Epidermal melanocyte (primary cell): ENCODE data around the gene ZSCAN16.
A peak's percentile ranks its signal among the peaks of the same experiment; 100 is the strongest.
"Not testable (repeated sequence)": the region's sequence is repeated elsewhere in the genome, so short reads cannot be mapped to it uniquely, and the experiment has no call there.

Source experiments
- DNase-seq: peaks from one replicate; pipeline ENCODE4 v3.0.0; 2011; ENCODE audit warnings: low spot score; ENCODE audit not compliant: insufficient read length

ZSCAN16 gene

DNA sequence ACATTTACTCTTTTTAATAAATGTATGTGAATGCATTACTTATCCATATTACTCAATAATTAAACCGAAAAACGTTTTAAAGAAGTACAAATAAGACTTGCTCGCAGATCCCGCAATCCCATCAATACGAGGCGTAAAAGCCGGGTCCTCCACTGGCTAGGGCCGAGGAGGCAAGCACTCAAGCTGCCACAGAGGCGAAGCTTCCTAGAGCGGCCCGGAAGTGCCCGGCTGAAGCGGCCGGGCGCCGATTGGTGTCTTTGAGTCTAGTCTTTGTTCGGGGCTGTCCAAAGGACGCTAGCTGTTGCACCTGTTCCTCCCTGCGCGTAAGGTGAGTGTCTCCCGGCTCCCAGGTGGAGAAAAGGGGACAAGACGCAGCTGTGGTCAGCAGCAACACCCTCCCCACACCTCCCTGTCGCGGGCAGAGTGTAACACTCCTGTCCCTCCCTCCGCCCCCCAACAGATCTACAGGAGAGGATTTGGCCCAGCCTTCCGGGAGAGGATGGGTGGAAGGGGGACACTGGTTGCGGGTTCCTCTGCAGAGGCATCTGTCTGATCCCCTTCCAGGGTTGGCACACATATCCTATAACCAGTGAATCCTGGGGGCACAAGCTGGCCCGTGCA, at the start of gene ZSCAN16:
ZSCAN16 (plus strand) TSS at position 260 of the 621 bp plus-strand sequence. CDS start 835 bp downstream, outside the sequence.
- DNase-seq, result peak; percentile 83

DNA sequence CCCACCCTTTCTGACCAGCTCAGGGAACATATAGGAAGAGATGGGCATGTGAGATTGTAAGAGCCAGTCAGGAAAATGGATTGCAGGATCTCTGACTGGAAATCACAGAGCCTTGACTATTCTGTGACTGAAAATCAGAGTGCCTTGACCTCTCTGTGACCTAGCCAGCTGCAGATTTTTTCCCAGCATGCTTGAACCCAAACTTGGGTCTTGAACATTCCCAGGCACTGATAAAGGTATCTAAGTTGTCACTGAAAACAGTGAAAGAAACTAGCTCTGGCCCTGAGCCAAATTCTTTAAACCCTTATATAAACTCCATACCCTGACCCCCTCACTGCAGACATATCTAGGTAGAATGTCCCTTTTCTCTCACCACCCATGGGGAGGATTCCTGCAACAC, 46.4 kb upstream of the ZSCAN16 start:
- no peak for DNase-seq

DNA sequence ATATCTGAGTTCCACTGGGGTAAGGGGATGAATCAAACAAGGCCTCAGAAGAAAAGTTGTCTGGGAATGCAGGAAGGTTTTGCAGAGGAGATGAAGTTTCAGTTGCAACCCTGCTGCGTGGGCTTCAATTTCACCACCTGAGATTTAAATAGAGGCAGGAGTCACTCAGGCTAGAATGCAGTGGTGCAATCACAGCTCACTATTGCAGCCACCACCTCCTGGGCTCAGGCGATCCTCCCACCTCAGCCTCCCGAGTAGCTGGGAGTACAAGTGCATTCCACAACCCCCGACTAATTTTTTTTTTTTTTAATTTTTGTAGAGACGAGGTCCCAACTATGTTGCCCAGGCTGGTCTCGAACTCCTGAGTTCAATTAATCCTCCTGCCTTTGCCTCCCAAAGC, 45.6 kb upstream of the ZSCAN16 start:
- DNase-seq, result no peak

DNA sequence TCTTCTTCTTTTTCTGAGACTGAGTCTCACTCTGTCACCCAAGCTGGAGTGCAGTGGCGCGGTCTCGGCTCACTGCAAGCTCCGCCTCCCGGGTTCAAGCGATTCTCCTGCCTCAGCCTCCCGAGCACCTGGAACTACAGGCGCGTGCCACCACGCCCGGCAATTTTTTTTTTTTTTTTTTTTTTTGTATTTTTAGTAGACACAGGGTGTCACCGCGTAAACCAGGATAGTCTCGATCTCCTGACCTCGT, 44.1 kb upstream of the ZSCAN16 start, which contains the start of gene ZNF165:
ZNF165 (plus strand) TSS at position 188 of the 250 bp plus-strand sequence. CDS start 4,913 bp downstream, outside the sequence.
- DNase-seq, result not testable (repeated sequence)

DNA sequence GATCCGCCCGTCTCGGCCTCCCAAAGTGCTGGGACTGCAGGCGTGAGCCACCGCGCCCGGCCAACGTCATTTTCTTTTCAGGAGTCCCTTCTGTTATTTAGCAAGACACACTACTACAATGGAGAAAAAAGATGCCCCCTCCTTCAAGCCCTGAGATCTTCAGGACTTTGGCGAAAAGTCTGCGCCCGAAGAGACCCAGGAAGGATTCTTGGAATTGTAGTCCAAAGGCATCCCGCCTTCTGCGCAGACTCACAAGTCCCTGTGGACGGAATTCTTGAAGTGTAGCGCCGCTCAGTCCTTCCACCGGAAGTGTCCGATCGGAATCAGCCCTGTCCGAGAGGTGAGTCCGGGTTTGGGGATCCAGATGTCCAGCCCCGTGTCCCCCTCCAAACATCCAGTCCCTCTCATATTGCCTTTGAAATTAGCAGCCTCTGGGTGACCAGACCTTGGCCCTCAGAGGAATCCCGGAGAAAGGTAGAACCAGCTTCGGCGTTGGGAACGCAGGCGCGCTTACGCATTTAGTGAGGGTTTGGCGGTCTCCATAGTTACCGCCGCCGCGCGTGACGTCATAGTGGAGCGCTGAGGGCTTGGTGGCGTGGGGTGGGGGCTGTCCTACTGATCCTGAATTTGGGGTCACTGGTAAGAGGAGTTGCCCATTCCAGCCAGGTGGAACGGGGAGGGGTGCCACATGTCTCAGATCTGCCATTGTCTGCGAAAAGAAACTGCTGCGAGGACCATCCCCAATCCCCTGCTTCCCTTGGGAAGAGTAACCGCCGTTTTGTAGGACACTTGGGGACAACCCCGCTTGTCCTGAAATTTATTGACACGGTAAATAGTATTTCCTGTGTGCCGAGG, 43.6 kb upstream of the ZSCAN16 start:
- peak; percentile 94 for DNase-seq

DNA sequence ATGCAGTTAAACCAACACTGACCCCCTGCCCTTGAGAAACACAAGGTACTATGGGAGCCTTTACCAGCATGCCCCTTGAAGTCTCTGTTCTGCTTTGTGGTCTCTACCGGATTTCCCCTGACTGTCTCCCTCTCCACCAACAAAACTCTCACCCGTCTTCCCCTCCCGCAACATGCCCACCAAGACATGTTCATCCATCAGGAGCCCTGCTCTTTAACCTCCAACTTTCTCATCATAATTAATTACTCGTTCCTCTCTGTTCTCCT, 43.0 kb upstream of the ZSCAN16 start:
- no peak for DNase-seq

DNA sequence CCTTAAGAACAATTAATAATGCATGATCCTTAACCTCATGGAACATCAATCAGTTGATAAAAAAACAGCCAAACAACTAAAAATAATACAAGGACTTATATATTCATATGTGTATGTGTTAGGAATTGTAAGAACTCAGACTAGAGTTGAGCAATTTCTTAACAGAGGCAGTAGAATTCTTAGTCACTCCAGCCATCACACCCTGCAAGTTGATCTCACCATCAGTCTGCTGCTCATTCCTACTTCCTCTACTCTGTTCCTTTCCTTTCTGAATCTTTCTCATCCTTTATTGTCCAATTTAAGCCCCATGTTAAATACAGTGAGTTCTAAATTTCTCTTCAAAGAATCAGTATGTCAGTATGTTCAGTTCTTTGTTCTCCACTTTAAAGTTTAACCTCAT, 41.5 kb upstream of the ZSCAN16 start:
- no peak for DNase-seq

DNA sequence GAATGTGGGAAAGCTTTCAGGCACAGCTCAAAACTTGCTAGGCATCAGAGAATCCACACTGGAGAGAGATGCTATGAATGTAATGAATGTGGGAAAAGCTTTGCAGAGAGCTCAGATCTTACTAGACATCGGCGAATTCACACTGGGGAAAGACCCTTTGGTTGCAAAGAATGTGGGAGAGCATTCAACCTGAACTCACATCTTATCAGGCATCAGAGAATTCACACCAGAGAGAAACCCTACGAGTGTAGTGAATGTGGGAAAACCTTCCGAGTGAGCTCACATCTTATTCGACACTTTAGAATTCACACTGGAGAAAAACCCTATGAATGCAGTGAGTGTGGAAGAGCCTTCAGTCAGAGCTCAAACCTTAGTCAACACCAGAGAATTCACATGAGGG, 35.4 kb upstream of the ZSCAN16 start:
- no peak for DNase-seq

DNA sequence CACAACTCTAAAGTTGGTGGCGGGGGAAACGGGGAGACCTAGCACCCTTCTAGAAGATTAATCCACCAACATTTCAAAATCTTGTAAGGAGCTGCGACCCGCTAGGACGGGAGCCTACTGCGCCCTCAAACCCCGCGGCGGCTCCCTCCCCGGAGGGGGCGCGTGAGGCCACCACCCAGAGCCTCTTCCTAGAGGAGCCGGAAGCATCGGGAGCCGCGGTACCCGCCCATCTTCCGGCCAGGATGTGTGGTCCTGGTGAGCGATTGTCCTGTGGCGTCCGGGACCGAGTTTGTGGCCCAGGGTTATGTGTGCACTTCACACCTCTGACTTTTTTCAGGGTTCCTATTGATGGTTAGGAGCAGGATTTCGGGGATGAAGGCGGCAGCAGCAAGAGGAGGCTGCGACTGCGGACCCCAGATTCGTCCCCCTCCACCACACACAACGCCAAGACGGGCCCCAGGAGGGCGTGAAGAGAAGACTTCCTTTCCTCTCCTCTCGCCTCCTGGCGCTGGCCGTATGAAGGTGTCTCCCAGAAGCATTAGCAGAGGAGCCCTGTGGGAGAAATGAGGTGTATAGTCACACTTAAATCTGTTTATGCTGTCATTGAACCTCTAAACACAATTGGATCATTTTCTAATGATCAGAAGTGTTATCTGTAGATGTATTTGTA, 33.4 kb upstream of the ZSCAN16 start:
- DNase-seq, result no peak

DNA sequence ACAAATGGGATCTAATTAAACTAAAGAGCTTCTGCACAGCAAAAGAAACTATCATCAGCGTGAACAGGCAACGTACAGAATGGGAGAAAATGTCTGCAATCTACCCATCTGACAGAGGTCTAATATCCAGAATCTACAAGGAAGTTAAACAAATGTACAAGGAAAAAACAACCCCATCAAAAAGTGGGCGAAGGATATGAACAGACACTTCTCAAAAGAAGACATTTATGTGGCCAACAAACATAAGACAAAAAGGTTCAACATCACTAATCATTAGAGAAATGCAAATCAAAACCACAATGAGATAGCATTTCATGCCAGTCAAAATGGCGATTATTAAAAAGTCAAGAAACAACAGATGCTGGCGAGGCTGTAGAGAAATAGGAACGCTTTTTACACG, 22.2 kb upstream of the ZSCAN16 start:
- DNase-seq, result not testable (repeated sequence)

DNA sequence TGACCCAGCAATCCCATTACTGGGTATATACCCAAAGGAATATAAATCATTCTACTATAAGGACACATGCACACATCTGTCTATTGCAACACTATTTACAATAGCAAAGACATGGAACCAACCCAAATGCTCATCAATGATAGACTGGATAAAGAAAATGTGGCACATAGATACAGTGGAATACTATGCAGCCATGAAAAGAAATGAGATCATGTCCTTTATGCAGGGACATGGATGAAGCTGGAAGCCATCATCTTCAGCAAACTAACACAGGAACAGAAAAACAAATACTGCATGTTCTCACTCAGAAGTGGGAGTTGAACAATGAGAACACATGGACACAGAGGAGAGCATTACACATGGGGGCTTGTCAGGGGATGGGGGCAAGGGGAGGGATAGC, 21.7 kb upstream of the ZSCAN16 start:
- DNase-seq, result not testable (repeated sequence)

DNA sequence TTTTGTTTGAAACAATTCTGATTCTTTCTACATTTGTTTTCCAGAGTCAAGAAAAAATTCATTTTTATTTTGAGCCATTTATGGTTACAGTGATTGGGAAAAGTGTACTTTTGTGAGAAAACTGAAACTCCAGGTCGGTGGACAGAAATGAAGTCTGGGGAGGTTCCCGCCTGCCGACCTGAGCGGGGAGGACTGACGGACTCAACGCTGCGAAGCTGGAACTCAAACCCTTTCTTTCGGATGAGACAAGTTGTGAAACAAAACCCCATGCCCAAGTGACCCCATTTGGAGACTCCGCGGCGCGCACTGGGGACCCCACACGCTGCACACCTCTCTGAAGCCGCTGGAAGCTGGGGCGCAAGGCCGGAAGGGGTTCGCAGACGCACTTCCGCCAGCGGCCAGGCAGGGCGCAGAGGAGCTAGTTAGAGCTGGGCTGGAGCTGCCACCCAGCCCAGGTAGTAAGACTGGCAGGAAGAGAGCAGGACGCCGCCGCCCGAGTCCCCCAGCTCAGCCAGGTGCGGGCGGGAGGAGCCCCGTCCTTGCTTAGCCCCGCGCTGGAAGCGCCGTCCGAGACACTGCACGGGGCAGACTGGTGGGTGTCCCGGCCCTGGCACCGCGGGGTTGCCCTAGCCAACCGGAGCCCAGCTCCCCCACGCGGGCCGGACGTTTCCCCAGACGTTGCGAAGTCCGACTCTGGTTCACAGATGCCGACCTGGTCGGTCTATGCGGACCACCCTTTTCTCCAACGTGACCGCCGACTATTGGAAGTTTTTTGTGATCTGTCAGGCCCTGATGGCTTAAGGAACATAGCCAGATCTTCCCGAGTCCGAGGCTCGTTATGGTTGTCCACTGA, 19.8 kb upstream of the ZSCAN16 start:
- DNase-seq, result peak; percentile 75

DNA sequence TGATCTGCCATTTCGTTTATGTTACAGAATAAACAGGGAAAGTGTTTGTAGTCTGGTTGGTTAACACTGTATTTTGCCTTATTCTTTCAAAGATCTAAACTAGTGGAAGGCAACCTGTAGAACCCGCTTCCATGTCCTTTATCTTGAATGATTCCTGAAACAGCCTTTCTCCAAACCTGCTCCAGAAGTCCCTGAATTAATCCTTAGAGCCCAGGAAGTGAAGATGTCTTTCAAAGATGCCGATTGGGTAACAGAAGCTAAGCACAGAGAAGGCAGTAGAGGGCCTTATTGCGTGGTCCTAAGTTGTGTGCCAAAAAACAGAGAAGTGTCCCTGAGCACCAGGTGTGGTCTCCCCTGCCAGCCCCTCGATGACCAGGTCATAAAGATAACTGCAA, 19.2 kb upstream of the ZSCAN16 start:
- DNase-seq, result no peak

DNA sequence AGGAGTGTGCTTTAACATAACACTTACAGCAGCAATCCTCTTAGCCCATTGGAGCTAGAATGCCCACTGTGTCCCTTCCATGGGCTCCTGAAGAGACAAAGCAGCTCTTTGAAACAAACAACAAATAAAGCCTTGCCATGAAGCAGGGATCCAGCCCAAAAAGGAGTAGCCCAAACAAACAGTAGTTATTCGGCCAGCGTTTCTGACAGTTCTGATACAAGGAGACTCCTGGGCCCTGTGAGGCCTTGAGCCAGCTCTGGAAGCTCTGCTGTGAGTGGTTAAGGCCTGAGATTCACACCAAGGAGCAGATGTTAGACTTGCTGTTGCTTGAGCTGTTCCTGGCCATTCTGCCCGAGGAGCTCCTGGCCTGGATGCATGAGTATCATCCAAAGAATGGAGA, 16.9 kb upstream of the ZSCAN16 start:
- no peak for DNase-seq

DNA sequence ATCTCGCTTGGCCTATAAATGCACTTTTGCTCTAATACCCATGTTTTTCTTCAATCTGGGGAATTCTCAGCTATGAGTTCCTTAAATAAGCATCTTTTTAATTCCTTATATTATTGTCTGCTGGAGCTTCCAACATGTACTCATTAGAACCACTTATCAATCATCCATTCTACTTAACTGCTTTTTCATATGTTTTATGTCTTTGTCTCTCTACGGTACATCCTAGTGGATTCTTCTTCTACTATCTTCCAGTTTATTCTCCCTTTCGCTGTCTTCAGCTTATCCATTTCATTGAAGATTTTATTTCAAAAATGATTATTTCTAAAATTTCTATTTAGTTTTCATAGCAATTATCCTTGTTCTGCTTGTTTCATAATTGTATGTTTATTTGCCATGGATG, 12.4 kb upstream of the ZSCAN16 start:
- no peak for DNase-seq

DNA sequence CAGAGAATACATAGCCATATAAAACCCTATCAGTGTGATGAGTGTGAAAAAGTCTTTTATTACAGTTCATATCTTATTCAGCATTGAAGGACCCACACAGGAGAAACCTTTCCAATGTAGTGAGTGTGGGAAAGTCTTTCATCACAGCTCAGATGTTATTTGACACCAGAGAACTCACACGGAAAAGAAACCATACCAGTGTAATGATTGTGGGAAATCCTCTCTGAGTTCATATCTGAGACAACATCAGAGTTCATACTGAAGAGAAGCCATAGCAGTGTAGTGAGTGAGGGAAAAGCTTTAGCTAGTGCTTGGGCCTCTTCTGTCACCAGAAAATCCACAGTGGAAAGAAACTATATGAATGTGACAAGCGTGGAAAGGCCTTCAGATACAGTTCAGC, 8.6 kb upstream of the ZSCAN16 start:
- DNase-seq, result no peak

DNA sequence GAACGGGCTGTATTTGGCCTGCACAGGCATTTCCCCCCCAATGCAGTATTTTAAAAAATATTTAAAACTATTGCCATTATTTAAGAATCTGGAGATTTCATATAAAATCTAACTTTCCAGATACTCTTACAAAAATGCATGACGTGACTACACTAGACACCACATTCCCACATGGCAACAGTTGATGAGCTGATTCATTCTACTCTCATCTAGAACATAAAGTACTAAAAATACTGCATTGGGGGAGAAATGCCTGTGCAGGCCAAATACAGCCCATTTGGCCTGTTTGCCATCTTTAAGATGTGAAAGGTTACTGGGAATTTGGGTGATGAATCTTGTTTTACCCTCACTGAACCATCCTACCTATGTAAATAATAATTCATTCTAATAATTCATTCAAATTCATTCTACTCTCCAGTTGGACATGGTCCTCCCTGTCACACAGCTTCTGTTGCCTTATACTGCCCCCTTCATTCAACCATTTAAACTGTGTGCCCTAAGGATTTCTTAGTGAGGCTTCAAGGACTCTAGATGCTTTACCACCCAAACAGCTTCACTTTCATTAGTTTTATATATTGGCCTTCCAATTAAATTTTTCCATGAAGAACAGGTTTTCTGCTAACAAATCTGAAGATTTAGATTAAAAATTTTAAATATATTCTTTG, 6.9 kb upstream of the ZSCAN16 start:
- no peak for DNase-seq

DNA sequence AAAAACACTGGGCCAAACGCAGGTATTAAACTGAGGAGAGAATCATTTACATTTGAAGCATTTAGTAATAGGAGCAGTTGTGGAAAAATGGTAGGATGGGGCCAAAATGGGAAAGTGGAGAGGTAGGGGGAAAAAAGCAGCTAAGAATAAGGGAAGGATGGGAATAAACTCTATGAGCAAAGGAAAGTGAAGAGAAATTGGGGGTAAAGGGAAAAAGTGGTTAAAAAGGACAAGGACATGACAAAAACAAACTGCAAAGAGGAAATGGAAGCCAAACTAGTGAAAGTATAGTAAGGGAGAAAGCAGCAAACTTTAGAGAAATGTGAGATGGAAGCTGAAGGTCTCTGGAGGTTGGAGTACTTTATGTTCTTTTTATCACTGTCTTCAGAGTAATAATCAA, 6.2 kb upstream of the ZSCAN16 start:
- no peak for DNase-seq

DNA sequence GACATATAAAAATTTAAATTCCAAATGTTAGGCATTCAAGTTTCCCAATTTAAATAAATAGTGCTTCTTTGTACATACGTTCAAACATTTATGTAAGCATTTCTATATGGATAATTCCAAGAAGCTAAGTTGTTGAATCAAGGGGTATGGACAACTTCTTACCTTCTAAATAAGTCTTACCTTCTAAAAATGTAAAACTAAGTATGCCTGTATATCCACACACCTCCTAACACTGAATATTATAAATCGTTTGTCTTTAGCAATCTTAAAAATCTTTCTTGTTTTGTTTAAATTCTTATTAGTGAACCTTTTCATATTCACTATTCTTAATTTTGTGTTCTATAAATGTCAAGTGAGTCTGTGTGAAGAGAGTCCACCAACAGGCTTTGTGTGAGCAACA, 2.5 kb upstream of the ZSCAN16 start:
- no peak for DNase-seq

DNA sequence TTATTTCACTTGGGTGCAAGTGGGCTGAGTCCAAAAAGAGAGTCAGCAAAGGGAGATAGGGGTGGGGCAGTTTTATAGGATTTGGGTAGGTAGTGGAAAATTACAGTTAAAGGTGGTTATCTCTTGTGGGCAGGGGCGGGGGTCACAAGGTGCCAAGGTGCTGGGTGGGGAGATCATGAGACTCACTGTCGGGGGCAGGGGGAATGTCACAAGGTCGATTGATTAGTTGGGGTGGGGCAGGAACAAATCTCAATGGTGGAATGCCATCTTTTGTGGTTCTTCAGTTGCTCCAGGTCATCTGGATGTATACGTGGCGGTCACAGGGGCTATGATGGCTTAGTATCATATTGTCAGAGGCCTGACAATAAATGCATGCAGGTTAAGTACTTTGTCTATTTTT, 2.1 kb upstream of the ZSCAN16 start:
- DNase-seq, result not testable (repeated sequence)

DNA sequence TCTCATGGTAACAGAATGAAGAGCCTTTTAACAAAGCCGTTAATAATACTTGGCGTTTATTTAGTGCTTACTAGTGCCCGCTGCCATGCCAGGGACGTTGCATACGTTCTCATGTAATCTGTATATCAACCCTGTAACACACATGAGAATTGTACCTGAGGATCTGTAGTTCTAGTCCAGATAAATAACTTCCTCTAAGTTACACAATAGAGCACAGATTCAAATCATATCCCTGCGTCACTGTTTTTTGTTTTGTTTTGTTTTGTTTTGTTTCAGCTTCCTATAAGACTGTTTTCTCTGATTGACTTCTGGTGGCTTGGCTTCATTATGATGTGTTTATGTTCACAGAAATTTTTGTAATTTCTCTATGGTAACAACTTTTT, 553 bp downstream of the ZSCAN16 start:
- no peak for DNase-seq
